GM23338 (cell line): Measurements from ENCODE around the gene C17orf107. TPM values are rescaled to one million over a fixed set of nuclear protein-coding genes. Genes with fewer than 3 reads are reported as not detected.

ENCODE experiments used
- CREB1 ChIP-seq: fragments of 250-450 bp; sonication (Bioruptor Pico); IDR thresholded peaks from 2 replicates; pipeline ENCODE4 v1.5.0; 2020; ENCODE audit warnings: low read depth, mild to moderate bottlenecking, moderate library complexity
- EZH2 ChIP-seq: fragments of 200-600 bp; sonication (generic); IDR thresholded peaks from one replicate; pipeline ENCODE4 v1.8.0; 2017; ENCODE audit warnings: antibody characterized with exemption, mild to moderate bottlenecking, low read depth; ENCODE audit not compliant: unreplicated experiment
- JUNB ChIP-seq: IDR thresholded peaks from one replicate; pipeline ENCODE4 v1.6.1; 2016; ENCODE audit warnings: antibody characterized with exemption; ENCODE audit not compliant: unreplicated experiment
- NANOG ChIP-seq: IDR thresholded peaks from 2 replicates; pipeline ENCODE4 v1.6.1; 2016; ENCODE audit warnings: antibody characterized with exemption, borderline replicate concordance
- POLR2AphosphoS5 ChIP-seq: IDR thresholded peaks from 2 replicates; pipeline ENCODE4 v1.6.1; 2016; ENCODE audit warnings: antibody characterized with exemption, low read depth
- STAT1 ChIP-seq: IDR thresholded peaks from one replicate; pipeline ENCODE4 v1.6.1; 2016; ENCODE audit warnings: antibody characterized with exemption; ENCODE audit not compliant: unreplicated experiment
- ZNF114 ChIP-seq: fragments of 250-450 bp; sonication (Bioruptor Pico); IDR thresholded peaks from 2 replicates; pipeline ENCODE4 v1.5.0; 2020; ENCODE audit warnings: mild to moderate bottlenecking, moderate library complexity
- ZNF331 ChIP-seq: fragments of 250-450 bp; sonication (Bioruptor Pico); IDR thresholded peaks from 2 replicates; pipeline ENCODE4 v1.5.0; 2020; ENCODE audit warnings: low read depth, mild to moderate bottlenecking, moderate library complexity
- polyA plus RNA-seq: library from polyadenylated mRNA; unstranded; fragments of >200 nt; fragmentation: Nextera tagmentation; extraction: Ambion mirVana; gene quantifications from 2 replicates; pipeline ENCODE4 v1.2.1, GENCODE V29; 2016
- total RNA-seq: library from RNA; depleted of rRNA; stranded (reverse); fragments of >200 nt; shearing (Covaris generic); gene quantifications from 2 replicates; pipeline ENCODE4 v1.2.3, GENCODE V29; 2014
- TF ChIP-seq, protein P1 (sequence below): fragments of 250-450 bp; sonication (Bioruptor Pico); IDR thresholded peaks from 2 replicates; pipeline ENCODE4 v1.5.0; 2020; ENCODE audit warnings: mild to moderate bottlenecking, moderate library complexity
- TF ChIP-seq, protein P2 (sequence below), 2 experiments: fragments of 200-600 bp in 1 of 2; sonication (generic) in 1 of 2; conservative IDR thresholded peaks; 2 replicates each; pipeline versions ENCODE4 v1.5.1 to v1.6.1; 2016 to 2017; ENCODE audit warnings: antibody characterized with exemption in 2 of 2, low read depth in 2 of 2, mild to moderate bottlenecking in 2 of 2, moderate library complexity in 1 of 2

Gene C17orf107
- total and polyA plus RNA-seq, 2 experiments from 2014 or later = 1.9 to 5.9 TPM

DNA sequence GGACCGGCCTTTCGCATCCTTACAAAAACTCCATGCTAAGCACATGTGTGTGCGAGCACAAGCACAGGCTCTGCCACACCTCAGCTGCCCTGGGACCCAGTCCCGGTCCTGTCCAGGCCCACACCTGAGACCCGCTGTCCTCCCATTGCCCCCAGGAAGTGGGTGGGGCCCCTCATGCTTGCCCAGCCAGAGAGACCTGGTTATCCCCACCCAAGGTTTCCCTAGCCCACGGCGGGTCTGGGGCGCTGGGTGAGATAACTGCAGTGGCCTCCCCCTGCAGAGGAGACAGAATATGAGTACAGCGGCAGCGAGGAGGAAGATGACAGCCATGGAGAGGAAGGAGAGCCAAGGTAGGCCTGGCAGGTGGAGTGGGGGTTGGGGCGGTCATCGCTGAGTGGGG, 12.5 kb upstream of the C17orf107 start (continued):
- TF ChIP-seq, protein P1, sequence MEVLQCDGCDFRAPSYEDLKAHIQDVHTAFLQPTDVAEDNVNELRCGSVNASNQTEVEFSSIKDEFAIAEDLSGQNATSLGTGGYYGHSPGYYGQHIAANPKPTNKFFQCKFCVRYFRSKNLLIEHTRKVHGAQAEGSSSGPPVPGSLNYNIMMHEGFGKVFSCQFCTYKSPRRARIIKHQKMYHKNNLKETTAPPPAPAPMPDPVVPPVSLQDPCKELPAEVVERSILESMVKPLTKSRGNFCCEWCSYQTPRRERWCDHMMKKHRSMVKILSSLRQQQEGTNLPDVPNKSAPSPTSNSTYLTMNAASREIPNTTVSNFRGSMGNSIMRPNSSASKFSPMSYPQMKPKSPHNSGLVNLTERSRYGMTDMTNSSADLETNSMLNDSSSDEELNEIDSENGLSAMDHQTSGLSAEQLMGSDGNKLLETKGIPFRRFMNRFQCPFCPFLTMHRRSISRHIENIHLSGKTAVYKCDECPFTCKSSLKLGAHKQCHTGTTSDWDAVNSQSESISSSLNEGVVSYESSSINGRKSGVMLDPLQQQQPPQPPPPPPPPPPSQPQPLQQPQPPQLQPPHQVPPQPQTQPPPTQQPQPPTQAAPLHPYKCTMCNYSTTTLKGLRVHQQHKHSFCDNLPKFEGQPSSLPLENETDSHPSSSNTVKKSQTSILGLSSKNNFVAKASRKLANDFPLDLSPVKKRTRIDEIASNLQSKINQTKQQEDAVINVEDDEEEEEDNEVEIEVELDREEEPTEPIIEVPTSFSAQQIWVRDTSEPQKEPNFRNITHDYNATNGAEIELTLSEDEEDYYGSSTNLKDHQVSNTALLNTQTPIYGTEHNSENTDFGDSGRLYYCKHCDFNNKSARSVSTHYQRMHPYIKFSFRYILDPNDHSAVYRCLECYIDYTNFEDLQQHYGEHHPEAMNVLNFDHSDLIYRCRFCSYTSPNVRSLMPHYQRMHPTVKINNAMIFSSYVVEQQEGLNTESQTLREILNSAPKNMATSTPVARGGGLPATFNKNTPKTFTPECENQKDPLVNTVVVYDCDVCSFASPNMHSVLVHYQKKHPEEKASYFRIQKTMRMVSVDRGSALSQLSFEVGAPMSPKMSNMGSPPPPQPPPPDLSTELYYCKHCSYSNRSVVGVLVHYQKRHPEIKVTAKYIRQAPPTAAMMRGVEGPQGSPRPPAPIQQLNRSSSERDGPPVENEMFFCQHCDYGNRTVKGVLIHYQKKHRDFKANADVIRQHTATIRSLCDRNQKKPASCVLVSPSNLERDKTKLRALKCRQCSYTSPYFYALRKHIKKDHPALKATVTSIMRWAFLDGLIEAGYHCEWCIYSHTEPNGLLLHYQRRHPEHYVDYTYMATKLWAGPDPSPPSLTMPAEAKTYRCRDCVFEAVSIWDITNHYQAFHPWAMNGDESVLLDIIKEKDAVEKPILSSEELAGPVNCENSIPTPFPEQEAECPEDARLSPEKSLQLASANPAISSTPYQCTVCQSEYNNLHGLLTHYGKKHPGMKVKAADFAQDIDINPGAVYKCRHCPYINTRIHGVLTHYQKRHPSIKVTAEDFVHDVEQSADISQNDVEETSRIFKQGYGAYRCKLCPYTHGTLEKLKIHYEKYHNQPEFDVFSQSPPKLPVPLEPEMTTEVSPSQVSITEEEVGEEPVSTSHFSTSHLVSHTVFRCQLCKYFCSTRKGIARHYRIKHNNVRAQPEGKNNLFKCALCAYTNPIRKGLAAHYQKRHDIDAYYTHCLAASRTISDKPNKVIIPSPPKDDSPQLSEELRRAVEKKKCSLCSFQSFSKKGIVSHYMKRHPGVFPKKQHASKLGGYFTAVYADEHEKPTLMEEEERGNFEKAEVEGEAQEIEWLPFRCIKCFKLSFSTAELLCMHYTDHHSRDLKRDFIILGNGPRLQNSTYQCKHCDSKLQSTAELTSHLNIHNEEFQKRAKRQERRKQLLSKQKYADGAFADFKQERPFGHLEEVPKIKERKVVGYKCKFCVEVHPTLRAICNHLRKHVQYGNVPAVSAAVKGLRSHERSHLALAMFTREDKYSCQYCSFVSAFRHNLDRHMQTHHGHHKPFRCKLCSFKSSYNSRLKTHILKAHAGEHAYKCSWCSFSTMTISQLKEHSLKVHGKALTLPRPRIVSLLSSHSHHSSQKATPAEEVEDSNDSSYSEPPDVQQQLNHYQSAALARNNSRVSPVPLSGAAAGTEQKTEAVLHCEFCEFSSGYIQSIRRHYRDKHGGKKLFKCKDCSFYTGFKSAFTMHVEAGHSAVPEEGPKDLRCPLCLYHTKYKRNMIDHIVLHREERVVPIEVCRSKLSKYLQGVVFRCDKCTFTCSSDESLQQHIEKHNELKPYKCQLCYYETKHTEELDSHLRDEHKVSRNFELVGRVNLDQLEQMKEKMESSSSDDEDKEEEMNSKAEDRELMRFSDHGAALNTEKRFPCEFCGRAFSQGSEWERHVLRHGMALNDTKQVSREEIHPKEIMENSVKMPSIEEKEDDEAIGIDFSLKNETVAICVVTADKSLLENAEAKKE (CRISPR knock-in tag) = no peak
- TF ChIP-seq, protein P2, sequence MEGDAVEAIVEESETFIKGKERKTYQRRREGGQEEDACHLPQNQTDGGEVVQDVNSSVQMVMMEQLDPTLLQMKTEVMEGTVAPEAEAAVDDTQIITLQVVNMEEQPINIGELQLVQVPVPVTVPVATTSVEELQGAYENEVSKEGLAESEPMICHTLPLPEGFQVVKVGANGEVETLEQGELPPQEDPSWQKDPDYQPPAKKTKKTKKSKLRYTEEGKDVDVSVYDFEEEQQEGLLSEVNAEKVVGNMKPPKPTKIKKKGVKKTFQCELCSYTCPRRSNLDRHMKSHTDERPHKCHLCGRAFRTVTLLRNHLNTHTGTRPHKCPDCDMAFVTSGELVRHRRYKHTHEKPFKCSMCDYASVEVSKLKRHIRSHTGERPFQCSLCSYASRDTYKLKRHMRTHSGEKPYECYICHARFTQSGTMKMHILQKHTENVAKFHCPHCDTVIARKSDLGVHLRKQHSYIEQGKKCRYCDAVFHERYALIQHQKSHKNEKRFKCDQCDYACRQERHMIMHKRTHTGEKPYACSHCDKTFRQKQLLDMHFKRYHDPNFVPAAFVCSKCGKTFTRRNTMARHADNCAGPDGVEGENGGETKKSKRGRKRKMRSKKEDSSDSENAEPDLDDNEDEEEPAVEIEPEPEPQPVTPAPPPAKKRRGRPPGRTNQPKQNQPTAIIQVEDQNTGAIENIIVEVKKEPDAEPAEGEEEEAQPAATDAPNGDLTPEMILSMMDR (conservative IDR thresholded peaks at IDR 0.05; ENCODE audit: low read depth in 2 of 2) = no peak
- TF ChIP-seq STAT1 = no peak
- no peak for TF ChIP-seq ZNF331
- no peak for TF ChIP-seq CREB1 (CRISPR knock-in tag)
- no peak for TF ChIP-seq EZH2
- no peak for TF ChIP-seq NANOG
- no peak for TF ChIP-seq ZNF114 (CRISPR knock-in tag)
- TF ChIP-seq POLR2AphosphoS5 = no peak
- TF ChIP-seq JUNB = no peak
